Measurements from ENCODE around the gene NUDT19. TPM values are rescaled to one million over a fixed set of nuclear protein-coding genes. Genes with fewer than 3 reads are reported as not detected.
A peak's percentile ranks its signal among the peaks of the same experiment; 100 is the strongest.
"Not testable (repeated sequence)": the region's sequence is repeated elsewhere in the genome, so short reads cannot be mapped to it uniquely, and the experiment has no call there.

NUDT19 gene
- total RNA-seq, 1 donor from 2014 or later, result 14.2 TPM

DNA sequence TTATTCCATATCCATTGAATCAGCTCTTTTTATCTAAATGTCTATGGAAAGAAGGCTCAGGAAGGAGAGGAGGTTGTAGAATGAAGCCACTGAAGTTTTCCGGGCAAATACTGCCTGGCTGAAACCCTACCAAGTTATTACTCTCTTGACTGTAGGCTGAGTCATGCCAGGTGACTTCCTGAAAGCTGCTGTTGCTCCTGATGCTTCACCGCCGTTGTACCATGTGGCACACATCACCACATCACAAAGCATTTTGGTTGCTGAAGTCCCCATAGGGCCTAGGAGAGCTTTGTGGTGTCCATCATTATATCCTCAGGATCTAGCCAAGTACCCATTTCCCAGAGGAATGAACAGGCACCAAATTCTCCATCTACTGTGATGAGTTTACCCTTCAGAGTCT, 16.8 kb downstream of the NUDT19 start:
- Mint-ChIP-seq H3K27ac (no peak overlapping the region), H3K36me3 (peaks cover 47% of the 10 kb centered on the region), H3K4me3 (no peak overlapping the region), H3K4me1 (no peaks in the 10 kb centered on the region), H3K27me3 (ENCODE audit: low read depth) (no peaks in the 10 kb centered on the region), H3K9me3 (peaks cover 17% of the 10 kb centered on the region)
- TF ChIP-seq, protein P1, sequence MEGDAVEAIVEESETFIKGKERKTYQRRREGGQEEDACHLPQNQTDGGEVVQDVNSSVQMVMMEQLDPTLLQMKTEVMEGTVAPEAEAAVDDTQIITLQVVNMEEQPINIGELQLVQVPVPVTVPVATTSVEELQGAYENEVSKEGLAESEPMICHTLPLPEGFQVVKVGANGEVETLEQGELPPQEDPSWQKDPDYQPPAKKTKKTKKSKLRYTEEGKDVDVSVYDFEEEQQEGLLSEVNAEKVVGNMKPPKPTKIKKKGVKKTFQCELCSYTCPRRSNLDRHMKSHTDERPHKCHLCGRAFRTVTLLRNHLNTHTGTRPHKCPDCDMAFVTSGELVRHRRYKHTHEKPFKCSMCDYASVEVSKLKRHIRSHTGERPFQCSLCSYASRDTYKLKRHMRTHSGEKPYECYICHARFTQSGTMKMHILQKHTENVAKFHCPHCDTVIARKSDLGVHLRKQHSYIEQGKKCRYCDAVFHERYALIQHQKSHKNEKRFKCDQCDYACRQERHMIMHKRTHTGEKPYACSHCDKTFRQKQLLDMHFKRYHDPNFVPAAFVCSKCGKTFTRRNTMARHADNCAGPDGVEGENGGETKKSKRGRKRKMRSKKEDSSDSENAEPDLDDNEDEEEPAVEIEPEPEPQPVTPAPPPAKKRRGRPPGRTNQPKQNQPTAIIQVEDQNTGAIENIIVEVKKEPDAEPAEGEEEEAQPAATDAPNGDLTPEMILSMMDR (IDR thresholded peaks at IDR 0.05; ENCODE audit: unreplicated experiment), result no peak
- no peak for DNase-seq (ENCODE audit: low spot score in 2 of 2, unreplicated experiment in 2 of 2)

DNA sequence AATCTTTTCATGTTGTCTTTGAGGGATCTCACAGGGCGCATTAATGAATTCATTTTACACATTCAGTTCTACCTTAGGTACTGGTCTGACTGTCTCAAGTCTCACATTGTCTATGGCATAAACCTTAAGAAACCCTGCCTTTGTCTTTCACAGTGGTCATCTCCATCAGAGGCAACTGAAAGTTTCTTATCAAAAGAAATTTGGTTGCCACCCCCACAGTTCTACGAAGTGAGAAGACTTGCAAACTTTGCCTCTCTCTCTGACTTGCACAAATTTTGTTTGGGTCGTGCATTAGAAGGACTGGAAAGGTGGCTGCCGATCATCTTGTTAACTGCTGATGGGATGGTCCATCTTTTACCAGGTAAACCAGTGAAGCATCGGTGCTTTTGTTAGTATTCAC, 17.4 kb downstream of the NUDT19 start:
- peaks cover 14% of the 10 kb centered on the region for H3K9me3 Mint-ChIP-seq
- no peak overlapping the region for H3K27ac Mint-ChIP-seq
- TF ChIP-seq, protein P1 (IDR thresholded peaks at IDR 0.05; ENCODE audit: unreplicated experiment), result no peak
- H3K27me3 Mint-ChIP-seq (ENCODE audit: low read depth), result no peaks in the 10 kb centered on the region
- H3K4me1 Mint-ChIP-seq, result no peaks in the 10 kb centered on the region
- H3K4me3 Mint-ChIP-seq, result no peak overlapping the region
- DNase-seq (ENCODE audit: low spot score in 2 of 2, unreplicated experiment in 2 of 2), result no peak
- H3K36me3 Mint-ChIP-seq, result peaks cover 46% of the 10 kb centered on the region

DNA sequence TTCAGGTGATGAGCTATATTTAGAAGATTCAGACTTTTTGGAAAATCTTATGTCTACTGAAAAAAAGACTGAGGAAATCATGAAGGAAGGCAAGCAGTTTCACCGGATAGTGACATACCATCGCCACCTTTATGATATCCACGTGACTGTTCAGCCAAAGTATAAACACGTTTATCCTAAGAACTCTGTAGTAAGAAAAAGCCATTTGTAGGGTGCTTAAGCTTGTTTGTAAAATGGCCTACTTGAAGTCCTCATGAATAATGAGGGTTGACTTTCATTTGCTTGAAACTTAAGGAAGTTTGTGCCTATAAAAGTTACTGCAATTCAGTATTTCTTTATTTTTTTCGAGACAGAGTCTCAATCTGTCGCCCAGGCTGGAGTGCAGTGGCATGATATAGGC, 20.1 kb downstream of the NUDT19 start:
- TF ChIP-seq, protein P1 (IDR thresholded peaks at IDR 0.05; ENCODE audit: unreplicated experiment), result no peak
- H3K4me3 Mint-ChIP-seq, result no peak overlapping the region
- peaks cover 3% of the 10 kb centered on the region for H3K9me3 Mint-ChIP-seq
- peaks cover 38% of the 10 kb centered on the region for H3K36me3 Mint-ChIP-seq
- no peak for DNase-seq (ENCODE audit: low spot score in 2 of 2, unreplicated experiment in 2 of 2)
- no peak overlapping the region for H3K27ac Mint-ChIP-seq
- H3K4me1 Mint-ChIP-seq, result no peaks in the 10 kb centered on the region
- no peaks in the 10 kb centered on the region for H3K27me3 Mint-ChIP-seq (ENCODE audit: low read depth)

GRCh38 chr19:32716203-32716602, 24.6 kb downstream of the NUDT19 start:
- H3K4me1 Mint-ChIP-seq; DNase-seq (ENCODE audit: low spot score in 2 of 2, unreplicated experiment in 2 of 2); H3K27me3 Mint-ChIP-seq (ENCODE audit: low read depth); H3K4me3 Mint-ChIP-seq; H3K27ac Mint-ChIP-seq; H3K9me3 Mint-ChIP-seq: not testable (repeated sequence)
- H3K36me3 Mint-ChIP-seq, result peaks cover 29% of the 10 kb centered on the region

DNA sequence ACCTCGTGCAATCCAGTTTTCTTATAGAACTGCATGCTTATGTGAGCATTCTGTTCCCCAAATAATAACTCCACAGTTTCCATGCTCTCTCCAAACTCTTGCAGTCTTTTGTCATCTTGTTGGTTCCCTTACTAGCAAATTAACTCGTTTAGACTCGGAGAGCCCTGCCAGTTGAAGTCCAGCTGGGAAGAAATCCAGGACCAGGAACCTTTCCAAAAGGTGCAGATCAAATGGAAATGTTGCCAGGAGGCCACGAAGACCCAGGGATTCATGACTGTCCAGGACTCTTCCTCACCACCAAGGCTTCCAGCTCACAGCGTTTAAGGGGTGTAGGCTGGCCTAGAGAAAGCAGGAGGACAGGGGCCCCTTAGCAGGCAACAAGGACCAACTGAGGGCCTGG, 25.9 kb downstream of the NUDT19 start:
- no peaks in the 10 kb centered on the region for H3K27me3 Mint-ChIP-seq (ENCODE audit: low read depth)
- TF ChIP-seq, protein P1 (IDR thresholded peaks at IDR 0.05; ENCODE audit: unreplicated experiment), result no peak
- no peak for DNase-seq (ENCODE audit: low spot score in 2 of 2, unreplicated experiment in 2 of 2)
- no peaks in the 10 kb centered on the region for H3K9me3 Mint-ChIP-seq
- H3K4me1 Mint-ChIP-seq, result peaks cover 4% of the 10 kb centered on the region
- H3K36me3 Mint-ChIP-seq, result peaks cover 28% of the 10 kb centered on the region
- no peak overlapping the region for H3K27ac Mint-ChIP-seq
- no peak overlapping the region for H3K4me3 Mint-ChIP-seq

- peaks cover 4% of the 10 kb centered on the region for H3K4me1 Mint-ChIP-seq
- peaks cover 23% of the 10 kb centered on the region for H3K36me3 Mint-ChIP-seq
- TF ChIP-seq, protein P1 (IDR thresholded peaks at IDR 0.05; ENCODE audit: unreplicated experiment), result no peak
- peak overlapping the region; percentile 26 for H3K27ac Mint-ChIP-seq
- H3K27me3 Mint-ChIP-seq (ENCODE audit: low read depth), result no peaks in the 10 kb centered on the region
- no peak overlapping the region for H3K4me3 Mint-ChIP-seq
- DNase-seq (ENCODE audit: low spot score in 2 of 2, unreplicated experiment in 2 of 2), result no peak
- H3K9me3 Mint-ChIP-seq, result no peaks in the 10 kb centered on the region
Measured at GRCh38 chr19:32718286-32718685, 26.7 kb downstream of the NUDT19 start.
